Subcutaneous abdominal adipose tissue (tissue), 5 donors: ENCODE results near the gene HCN1.
"Not testable (repeated sequence)": the region's sequence is repeated elsewhere in the genome, so short reads cannot be mapped to it uniquely, and the experiment has no call there.

Source experiments
- H3K27ac ChIP-seq: one replicate; pipeline ENCODE4 v1.7.0; 2013; ENCODE audit warnings: low read depth, mild to moderate bottlenecking, inconsistent platforms, low read length, moderate library complexity
- H3K27me3 ChIP-seq, 5 donors: one replicate each; pipeline ENCODE4 v1.7.0; 2013; ENCODE audit warnings: low read length in 5 of 5, inconsistent platforms in 1 of 5; ENCODE audit not compliant: control insufficient read depth in 5 of 5, insufficient read depth in 4 of 5
- H3K36me3 ChIP-seq, 5 donors: one replicate each; pipeline ENCODE4 v1.7.0; 2013; ENCODE audit warnings: low read length in 5 of 5; ENCODE audit not compliant: control insufficient read depth in 5 of 5, insufficient read depth in 5 of 5
- H3K4me1 ChIP-seq, 5 donors: one replicate each; pipeline ENCODE4 v1.7.0; 2013; ENCODE audit warnings: low read length in 5 of 5, mild to moderate bottlenecking in 3 of 5, moderate library complexity in 1 of 5; ENCODE audit not compliant: control insufficient read depth in 5 of 5, insufficient read depth in 5 of 5
- H3K4me3 ChIP-seq, 5 donors: one replicate each; pipeline ENCODE4 v1.7.0; 2013; ENCODE audit warnings: low read length in 5 of 5, low read depth in 1 of 5
- H3K9ac ChIP-seq, 5 donors: one replicate each; pipeline ENCODE4 v1.7.0; 2013; ENCODE audit warnings: low read length in 5 of 5, mild to moderate bottlenecking in 4 of 5, moderate library complexity in 3 of 5
- H3K9me3 ChIP-seq, 5 donors: one replicate each; pipeline ENCODE4 v1.7.0; 2013; ENCODE audit warnings: low read length in 5 of 5; ENCODE audit not compliant: control insufficient read depth in 5 of 5
- donor health status: healthy.
- donor health status: healthy.
- donor health status: healthy.
- donor health status: healthy.
- donor health status: healthy.

HCN1 gene

DNA sequence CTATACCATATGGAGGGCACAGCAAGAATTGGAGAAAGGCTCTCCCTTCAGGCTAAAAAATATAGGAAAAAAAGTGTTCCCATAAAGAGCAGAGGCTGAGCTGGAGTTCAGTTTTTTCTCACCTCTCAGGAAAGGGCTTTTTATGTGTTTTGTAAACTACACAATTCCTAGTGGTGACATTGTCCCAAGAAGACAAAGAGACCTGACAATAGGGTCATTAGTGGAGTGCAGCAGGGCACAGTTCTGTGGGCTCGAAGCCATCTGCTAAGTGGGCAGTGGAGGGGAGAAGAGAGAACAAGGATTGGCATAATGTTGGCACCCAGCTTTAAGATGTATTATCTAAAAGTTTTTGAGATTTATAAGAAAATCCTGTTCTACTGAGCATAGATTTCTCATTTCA lies 162.5 kb downstream of the HCN1 start:
- H3K27me3 ChIP-seq, result no peaks in the 10 kb centered on the region
- H3K4me1 ChIP-seq, result no peaks in the 10 kb centered on the region
- H3K27ac ChIP-seq, result no peak overlapping the region
- H3K36me3 ChIP-seq, result no peaks in the 10 kb centered on the region
- no peaks in the 10 kb centered on the region for H3K9me3 ChIP-seq
- H3K4me3 ChIP-seq, result no peak overlapping the region
- no peak overlapping the region for H3K9ac ChIP-seq

DNA sequence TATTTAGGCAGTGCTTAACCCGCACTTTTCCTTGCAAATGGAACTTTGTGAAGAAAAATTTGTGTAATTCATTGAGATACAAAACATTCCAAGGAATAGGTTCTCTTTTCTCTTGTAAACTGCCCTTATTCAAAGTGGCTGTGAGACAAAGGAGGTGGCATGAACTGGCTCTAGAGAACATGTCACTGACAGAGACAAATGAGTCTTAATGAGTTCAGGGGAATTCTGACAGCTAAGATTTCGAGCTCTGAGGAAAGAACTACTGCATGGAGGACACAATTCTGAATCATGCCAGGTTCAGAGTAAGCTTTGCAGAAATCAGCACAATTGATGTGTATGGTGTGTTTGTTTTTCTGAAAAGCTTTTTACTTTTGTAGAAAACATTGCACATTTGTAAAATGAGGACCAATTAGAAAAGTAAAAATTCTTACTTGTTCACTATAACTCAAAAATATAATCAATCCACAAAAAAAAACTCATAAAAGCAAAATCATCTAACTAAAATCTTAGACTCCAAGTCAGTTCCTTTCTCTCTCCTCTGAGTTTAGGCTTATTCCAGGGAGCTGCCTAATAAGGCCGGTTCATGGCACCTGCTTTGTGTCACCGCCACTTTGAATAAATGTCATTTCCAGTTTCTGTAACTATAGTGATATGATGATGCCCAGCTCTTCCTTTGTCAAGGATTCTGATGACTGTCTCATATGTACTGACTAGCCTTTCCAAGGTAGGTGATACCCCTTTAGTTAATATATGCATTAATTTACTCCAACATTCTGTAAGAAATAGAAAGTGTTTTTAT lies 163.2 kb downstream of the HCN1 start:
- no peaks in the 10 kb centered on the region for H3K27me3 ChIP-seq
- no peak overlapping the region for H3K4me3 ChIP-seq
- no peak overlapping the region for H3K27ac ChIP-seq
- no peaks in the 10 kb centered on the region for H3K9me3 ChIP-seq
- H3K9ac ChIP-seq, result no peak overlapping the region
- no peaks in the 10 kb centered on the region for H3K36me3 ChIP-seq
- no peaks in the 10 kb centered on the region for H3K4me1 ChIP-seq

DNA sequence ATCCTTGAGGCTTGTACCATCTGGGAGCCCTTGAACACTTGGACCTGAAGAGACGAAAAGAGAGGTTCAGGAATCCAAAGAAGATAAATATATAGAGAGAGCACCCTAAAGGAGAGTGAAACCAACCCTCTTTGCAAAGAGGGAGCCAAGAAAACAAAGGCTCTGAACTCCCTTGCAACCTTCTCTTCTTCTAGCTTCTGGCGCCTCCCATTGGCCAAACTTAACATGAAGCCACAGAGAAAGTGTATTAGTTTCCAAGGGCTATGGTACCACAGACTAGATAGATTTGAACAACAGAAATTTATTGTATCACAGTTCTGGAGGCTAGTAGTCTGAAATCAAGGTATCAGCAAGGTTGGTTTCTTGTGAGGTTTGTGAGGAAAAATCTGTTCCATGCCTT lies 175.1 kb downstream of the HCN1 start:
- H3K27me3 ChIP-seq, result no peaks in the 10 kb centered on the region
- no peak overlapping the region for H3K27ac ChIP-seq
- H3K36me3 ChIP-seq, result no peaks in the 10 kb centered on the region
- no peak overlapping the region for H3K4me3 ChIP-seq
- H3K9ac ChIP-seq, result no peak overlapping the region
- no peaks in the 10 kb centered on the region for H3K4me1 ChIP-seq
- no peaks in the 10 kb centered on the region for H3K9me3 ChIP-seq

DNA sequence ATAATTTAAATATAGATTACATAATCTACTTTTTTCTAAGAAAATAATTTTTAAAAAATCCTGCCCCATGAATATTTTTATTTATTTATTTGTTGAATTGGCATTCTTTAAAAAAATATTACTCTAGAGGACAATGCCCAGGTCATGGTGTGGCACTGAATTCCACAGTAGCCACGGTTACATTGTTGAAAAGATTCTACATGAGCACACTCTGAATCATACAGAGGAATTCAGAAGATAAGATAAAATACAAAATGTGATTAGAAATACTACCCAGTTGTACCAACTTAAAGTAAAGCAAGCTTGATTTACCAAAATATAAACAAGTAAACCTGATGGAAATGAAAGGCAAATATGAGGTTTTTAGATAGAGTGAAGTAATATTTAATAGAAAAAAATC lies 183.7 kb downstream of the HCN1 start:
- Histone ChIP-seq H3K4me1 (no peaks in the 10 kb centered on the region), H3K9ac (no peak overlapping the region), H3K9me3 (no peaks in the 10 kb centered on the region), H3K27ac (no peak overlapping the region), H3K36me3 (no peaks in the 10 kb centered on the region), H3K4me3 (no peak overlapping the region), H3K27me3 (no peaks in the 10 kb centered on the region)

DNA sequence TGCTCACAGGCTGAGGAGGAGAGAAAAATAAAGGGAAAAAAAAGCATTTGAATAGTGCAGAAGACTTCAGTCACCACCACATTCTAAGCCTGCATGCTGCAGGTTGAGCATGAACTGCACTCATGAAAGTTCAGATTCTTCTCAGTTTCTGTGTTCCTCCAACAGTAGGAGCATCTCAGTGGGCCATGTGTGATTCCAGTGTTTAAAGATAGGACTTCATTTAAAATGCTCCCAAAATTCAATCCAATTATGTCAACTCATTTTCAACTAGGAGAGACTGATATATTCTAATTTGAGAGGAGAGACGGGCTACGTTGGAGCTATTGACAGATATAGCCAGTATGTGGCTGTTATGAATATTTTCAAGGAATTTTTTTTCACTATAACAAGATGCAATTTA lies 186.8 kb downstream of the HCN1 start:
- H3K27ac ChIP-seq, result no peak overlapping the region
- no peak overlapping the region for H3K4me3 ChIP-seq
- H3K9ac ChIP-seq, result no peak overlapping the region
- H3K9me3 ChIP-seq, result no peaks in the 10 kb centered on the region
- no peaks in the 10 kb centered on the region for H3K27me3 ChIP-seq
- no peaks in the 10 kb centered on the region for H3K36me3 ChIP-seq
- no peaks in the 10 kb centered on the region for H3K4me1 ChIP-seq

DNA sequence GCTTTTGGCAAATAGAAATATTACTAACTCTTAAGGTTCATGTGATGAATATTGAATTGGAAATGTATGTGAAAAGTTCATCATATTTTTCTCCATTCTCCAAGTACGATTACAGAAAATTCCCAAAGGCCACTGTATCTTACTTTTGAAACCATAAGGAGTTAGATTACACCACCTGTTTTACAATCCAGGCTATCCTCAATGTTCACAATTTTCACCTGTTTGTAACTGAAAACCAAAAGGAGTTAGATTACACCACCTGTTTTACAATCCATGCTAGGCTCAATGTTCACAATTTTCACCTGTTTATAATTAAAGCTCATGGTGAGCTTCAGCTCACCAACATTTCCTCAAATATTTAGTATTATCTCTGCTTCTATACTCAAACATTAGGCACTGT lies 188.0 kb downstream of the HCN1 start:
- H3K9me3 ChIP-seq, result no peaks in the 10 kb centered on the region
- no peaks in the 10 kb centered on the region for H3K4me1 ChIP-seq
- H3K4me3 ChIP-seq, result no peak overlapping the region
- H3K9ac ChIP-seq, result no peak overlapping the region
- no peaks in the 10 kb centered on the region for H3K27me3 ChIP-seq
- H3K36me3 ChIP-seq, result no peaks in the 10 kb centered on the region
- H3K27ac ChIP-seq, result no peak overlapping the region

DNA sequence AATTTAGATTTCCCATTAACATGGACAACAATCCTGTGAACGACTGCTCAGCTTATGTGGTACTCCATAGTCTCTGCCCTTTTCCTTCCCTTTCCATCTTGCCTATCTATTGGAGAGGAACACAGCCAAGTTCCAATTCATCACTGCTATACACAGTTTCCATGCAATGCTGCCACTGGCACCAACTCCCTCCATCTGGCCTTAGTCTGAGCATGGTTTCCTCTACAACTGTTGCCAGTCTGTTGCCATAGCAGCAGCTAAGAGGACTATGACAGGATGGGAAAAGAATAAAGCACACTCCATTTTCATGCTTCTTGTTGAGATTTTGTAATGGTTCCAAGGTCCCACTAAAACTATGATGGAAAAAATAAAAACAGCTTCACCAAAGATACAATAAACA lies 189.0 kb downstream of the HCN1 start:
- Histone ChIP-seq H3K4me3 (no peak overlapping the region), H3K9me3 (no peaks in the 10 kb centered on the region), H3K4me1 (no peaks in the 10 kb centered on the region), H3K36me3 (no peaks in the 10 kb centered on the region), H3K27me3 (no peaks in the 10 kb centered on the region), H3K9ac (no peak overlapping the region), H3K27ac (no peak overlapping the region)

DNA sequence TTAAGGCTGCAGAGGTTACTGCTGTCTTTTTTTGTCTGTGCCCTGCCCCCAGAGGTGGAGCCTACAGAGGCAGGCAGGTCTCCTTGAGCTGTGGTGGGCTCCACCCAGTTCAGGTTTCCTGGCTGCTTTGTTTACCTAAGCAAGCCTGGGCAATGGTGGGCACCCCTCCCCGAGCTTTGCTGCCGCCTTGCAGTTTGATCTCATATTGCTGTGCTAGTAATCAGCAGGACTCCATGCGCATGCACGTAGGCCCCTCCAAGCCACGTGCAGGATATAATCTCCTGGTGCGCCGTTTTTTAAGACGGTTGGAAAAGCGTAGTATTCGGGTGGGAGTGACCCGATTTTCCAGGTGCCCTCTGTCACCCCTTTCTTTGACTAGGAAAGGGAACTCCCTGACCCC lies 197.2 kb downstream of the HCN1 start:
- not testable (repeated sequence) for H3K9ac ChIP-seq, H3K36me3 ChIP-seq, H3K4me1 ChIP-seq

DNA sequence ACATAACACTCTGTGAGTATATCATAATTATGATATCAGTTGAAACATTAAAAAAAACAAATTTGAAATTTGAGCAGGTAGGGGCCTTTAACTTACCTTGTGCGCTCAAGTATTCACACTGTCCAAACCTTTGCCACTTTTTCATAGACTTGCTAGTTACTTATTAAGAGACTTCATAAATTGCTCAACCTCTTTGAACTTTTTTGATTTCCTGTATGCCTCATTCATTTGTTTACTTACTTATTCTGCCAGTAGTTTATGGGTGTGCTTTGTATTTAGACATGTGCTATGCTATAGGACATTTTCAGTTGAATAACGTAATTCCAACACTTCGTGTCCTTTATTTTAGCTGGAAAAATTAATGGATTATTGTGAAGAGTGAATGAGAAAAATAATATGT lies 204.8 kb downstream of the HCN1 start:
- no peak overlapping the region for H3K4me3 ChIP-seq
- H3K4me1 ChIP-seq, result no peaks in the 10 kb centered on the region
- no peak overlapping the region for H3K9ac ChIP-seq
- H3K27ac ChIP-seq, result no peak overlapping the region
- no peaks in the 10 kb centered on the region for H3K27me3 ChIP-seq
- no peaks in the 10 kb centered on the region for H3K9me3 ChIP-seq
- no peaks in the 10 kb centered on the region for H3K36me3 ChIP-seq

More for the DNA sequence above, 197.2 kb downstream of the HCN1 start:
- H3K27ac ChIP-seq, H3K9me3 ChIP-seq, H3K27me3 ChIP-seq, H3K4me3 ChIP-seq: not testable (repeated sequence)

DNA sequence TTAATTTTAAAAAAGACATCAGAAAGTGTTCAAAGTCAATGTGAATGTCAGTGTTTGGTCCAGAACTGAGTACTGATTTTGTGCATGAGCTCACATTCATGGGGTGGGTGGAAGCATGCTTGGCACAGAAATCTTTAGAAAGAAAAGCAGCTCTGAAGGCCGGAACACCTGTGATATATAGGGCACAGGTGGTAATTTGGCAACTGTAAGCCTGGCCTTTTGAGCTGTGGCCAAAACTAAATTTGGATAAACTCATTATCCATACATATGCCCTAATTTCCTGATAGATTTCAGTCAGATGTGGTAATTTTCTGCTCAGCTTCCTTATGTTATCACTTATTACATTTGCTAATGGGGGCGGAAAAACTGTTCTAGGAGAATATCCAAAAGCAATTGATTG lies 211.4 kb downstream of the HCN1 start:
- no peak overlapping the region for H3K27ac ChIP-seq
- no peaks in the 10 kb centered on the region for H3K27me3 ChIP-seq
- no peak overlapping the region for H3K9ac ChIP-seq
- H3K9me3 ChIP-seq, result no peaks in the 10 kb centered on the region
- H3K36me3 ChIP-seq, result no peaks in the 10 kb centered on the region
- H3K4me3 ChIP-seq, result no peak overlapping the region
- H3K4me1 ChIP-seq, result no peaks in the 10 kb centered on the region
